IMR-90 (cell line): ENCODE data around the gene ARMH4. TPM values are rescaled to one million over a fixed set of nuclear protein-coding genes. Genes with fewer than 3 reads are reported as not detected.

Source experiments
- BHLHE40 ChIP-seq: fragments of 150-350 bp; IDR thresholded peaks from 2 replicates; pipeline ENCODE4 v1.6.1; 2016; ENCODE audit warnings: mild to moderate bottlenecking, low read depth, low read length
- CTCF ChIP-seq: conservative IDR thresholded peaks from 2 replicates; pipeline ENCODE4 v1.5.1; 2012; ENCODE audit warnings: mild to moderate bottlenecking, low read depth, low read length, improper control_type of control experiment
- MXI1 ChIP-seq: IDR thresholded peaks from 2 replicates; pipeline ENCODE4 v1.6.1; 2012; ENCODE audit warnings: low read depth, mild to moderate bottlenecking, low read length, moderate library complexity, borderline replicate concordance
- RAD21 ChIP-seq: IDR thresholded peaks from 2 replicates; pipeline ENCODE4 v1.6.1; 2012; ENCODE audit warnings: low read length, improper control_type of control experiment
- polyA plus RNA-seq, 3 experiments: library from polyadenylated mRNA; depleted of rRNA; stranded (reverse); fragments of >200 nt; gene quantifications; 2 replicates each; pipeline ENCODE4 v1.2.3, GENCODE V29; 2012; ENCODE audit warnings: low replicate concordance in 1 of 3
- total RNA-seq: library from RNA; depleted of rRNA; stranded (reverse); fragments of >200 nt; gene quantifications from 2 replicates; pipeline ENCODE4 v1.2.3, GENCODE V29; 2012

ARMH4 gene
- total and polyA plus RNA-seq, 2 of the 4 experiments (the other 2 are of a cell fraction), result 4.6 to 5.6 TPM

DNA sequence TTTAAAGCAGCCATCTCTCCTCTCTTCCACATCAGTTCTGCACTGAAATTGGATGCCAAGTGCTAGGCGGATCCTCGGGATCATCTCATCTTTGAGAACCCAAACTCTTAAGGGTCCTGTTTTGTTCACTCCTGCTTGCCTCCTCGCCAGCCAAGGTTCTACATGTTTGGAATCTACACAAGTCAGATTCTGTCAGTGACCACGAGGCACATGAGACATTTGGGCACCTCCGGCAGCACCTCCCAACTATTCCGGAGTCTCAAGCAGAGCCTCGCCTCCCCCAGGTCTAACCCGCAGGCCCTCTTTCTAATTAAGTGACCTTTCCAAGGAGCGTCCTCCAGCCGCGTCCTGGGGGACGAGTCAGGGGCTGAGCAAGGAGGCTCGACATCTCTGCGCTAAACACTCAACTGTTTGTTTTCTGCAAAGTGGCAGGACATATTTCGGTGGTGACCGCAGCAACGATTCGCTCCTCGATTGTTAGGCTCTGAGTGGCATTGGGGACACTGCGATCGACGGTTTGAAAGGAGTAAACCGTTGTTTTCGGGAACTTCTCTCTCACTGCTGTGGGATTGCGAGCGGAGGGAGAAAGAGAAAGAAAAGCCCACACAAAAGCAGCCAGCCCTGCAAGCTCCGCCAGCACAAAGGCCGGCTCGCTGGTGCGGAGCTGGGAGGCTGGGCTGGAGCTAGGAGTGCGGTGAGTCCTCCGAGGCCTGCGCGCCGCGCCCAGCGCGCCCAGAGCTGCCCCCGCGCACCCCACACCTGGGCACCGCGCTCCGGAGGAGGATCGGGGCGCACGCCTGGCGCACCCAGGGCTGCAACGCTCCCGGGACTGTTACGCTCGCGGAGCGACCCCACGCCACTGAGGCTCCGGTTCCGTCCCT lies 640 bp downstream of the ARMH4 start (continued):
- TF ChIP-seq CTCF (no peak), BHLHE40 (no peak), MXI1 (no peak), RAD21 (no peak)
